Measurements from ENCODE around the gene ACACB. TPM values are rescaled to one million over a fixed set of nuclear protein-coding genes. Genes with fewer than 3 reads are reported as not detected.
A peak's percentile ranks its signal among the peaks of the same experiment; 100 is the strongest.

Gene ACACB
- total RNA-seq, 2 donors from 2014 or later = 37.5 to 51.3 TPM

DNA sequence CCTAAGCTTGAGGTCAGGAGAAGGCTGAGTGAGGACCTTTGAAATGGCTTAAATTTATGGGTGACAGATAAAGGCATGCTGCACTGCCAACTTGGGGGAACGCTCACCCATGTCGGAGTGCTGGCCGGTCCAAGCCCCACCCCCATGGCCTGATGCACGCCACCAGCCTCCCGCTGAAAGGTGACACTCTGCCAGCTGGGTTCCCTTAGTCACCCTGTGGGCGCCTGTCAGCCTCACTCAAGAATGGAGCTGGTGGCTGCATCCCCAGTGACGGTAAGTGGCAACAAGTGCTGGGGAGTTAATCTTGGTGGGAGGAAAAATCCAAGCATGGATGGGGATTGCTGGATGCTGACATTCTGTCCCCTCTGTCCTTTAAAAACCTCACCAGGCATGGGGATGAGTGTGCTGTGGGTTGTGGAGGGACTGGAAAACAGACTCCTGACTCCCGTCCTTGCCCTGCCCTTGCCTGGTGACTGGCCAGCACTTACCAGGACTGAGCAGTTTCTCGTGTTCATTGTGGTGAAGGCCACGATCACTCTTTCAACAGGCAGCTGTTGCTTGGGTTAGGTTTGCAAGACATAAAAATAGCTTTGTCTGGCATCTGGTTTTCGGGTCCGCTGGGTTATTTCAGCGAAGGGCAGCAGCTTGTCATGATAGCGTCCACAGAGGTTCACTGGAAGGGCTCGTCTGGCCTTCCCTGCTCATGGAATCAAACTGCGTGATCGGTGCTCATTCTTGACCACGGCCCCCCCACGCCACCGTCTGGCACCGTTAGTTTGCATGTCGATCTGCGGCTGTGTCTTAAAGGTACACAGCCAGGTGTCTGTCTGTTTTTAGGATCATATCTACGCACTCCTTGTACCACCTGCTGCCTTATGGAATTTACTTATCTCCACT lies 15.0 kb downstream of the ACACB start:
- Histone ChIP-seq H3K9me3 (no peaks in the 10 kb centered on the region), H3K27me3 (replicated peaks; ENCODE audit: insufficient read depth) (no peaks in the 10 kb centered on the region), H3K27ac (peak overlapping the region in 1 of 2 donors; percentile 45), H3K4me3 (peak overlapping the region; percentile 42), H3K36me3 (no peaks in the 10 kb centered on the region), H3K4me1 (ENCODE audit: control insufficient read depth in 1 of 2, low read depth in 2 of 2) (peaks cover 0 to 13% of the 10 kb centered on the region in 2 donors)
- peak; percentile 54 for ATAC-seq (ENCODE audit: insufficient number of reproducible peaks, low FRiP score, low read depth)
- TF ChIP-seq CTCF (IDR thresholded peaks at IDR 0.05) = no peak
- DNase-seq (ENCODE audit: low spot score) = no peak

GRCh38 chr12:109134186-109134917 lies 18.0 kb downstream of the ACACB start:
- Histone ChIP-seq H3K4me3 (no peak overlapping the region), H3K36me3 (no peaks in the 10 kb centered on the region), H3K4me1 (ENCODE audit: control insufficient read depth in 1 of 2, low read depth in 2 of 2) (peaks cover 0 to 13% of the 10 kb centered on the region in 2 donors), H3K27ac (no peak overlapping the region), H3K27me3 (replicated peaks; ENCODE audit: insufficient read depth) (no peaks in the 10 kb centered on the region), H3K9me3 (no peaks in the 10 kb centered on the region)
- DNase-seq (ENCODE audit: low spot score) (no peak), ATAC-seq (ENCODE audit: insufficient number of reproducible peaks, low FRiP score, low read depth) (no peak)
- no peak for TF ChIP-seq CTCF (IDR thresholded peaks at IDR 0.05)

- no peak for TF ChIP-seq CTCF (IDR thresholded peaks at IDR 0.05)
- Histone ChIP-seq H3K4me1 (ENCODE audit: control insufficient read depth in 1 of 2, low read depth in 2 of 2) (peaks cover 0 to 6% of the 10 kb centered on the region in 2 donors), H3K27ac (no peak overlapping the region), H3K36me3 (no peaks in the 10 kb centered on the region), H3K27me3 (replicated peaks; ENCODE audit: insufficient read depth) (no peaks in the 10 kb centered on the region), H3K9me3 (no peaks in the 10 kb centered on the region), H3K4me3 (no peak overlapping the region)
- no peak for DNase-seq (ENCODE audit: low spot score)
- ATAC-seq (ENCODE audit: insufficient number of reproducible peaks, low FRiP score, low read depth) = no peak
Measured at GRCh38 chr12:109137055-109137454, 20.7 kb downstream of the ACACB start.

- H3K4me3 ChIP-seq = no peak overlapping the region
- no peaks in the 10 kb centered on the region for H3K9me3 ChIP-seq
- TF ChIP-seq CTCF (IDR thresholded peaks at IDR 0.05) = no peak
- peaks cover 0 to 2% of the 10 kb centered on the region in 2 donors for H3K4me1 ChIP-seq (ENCODE audit: control insufficient read depth in 1 of 2, low read depth in 2 of 2)
- no peak overlapping the region for H3K27ac ChIP-seq
- ATAC-seq (ENCODE audit: insufficient number of reproducible peaks, low FRiP score, low read depth) (no peak), DNase-seq (ENCODE audit: low spot score) (no peak)
- H3K36me3 ChIP-seq = no peaks in the 10 kb centered on the region
- H3K27me3 ChIP-seq (replicated peaks; ENCODE audit: insufficient read depth) = no peaks in the 10 kb centered on the region
Measured at GRCh38 chr12:109139360-109139759, 23.0 kb downstream of the ACACB start.

- ATAC-seq (ENCODE audit: insufficient number of reproducible peaks, low FRiP score, low read depth) (no peak), DNase-seq (ENCODE audit: low spot score) (no peak)
- Histone ChIP-seq H3K36me3 (no peaks in the 10 kb centered on the region), H3K4me1 (ENCODE audit: control insufficient read depth in 1 of 2, low read depth in 2 of 2) (no peaks in the 10 kb centered on the region), H3K27ac (no peak overlapping the region), H3K27me3 (replicated peaks; ENCODE audit: insufficient read depth) (no peaks in the 10 kb centered on the region), H3K4me3 (no peak overlapping the region), H3K9me3 (no peaks in the 10 kb centered on the region)
- TF ChIP-seq CTCF (IDR thresholded peaks at IDR 0.05) = no peak
Measured at GRCh38 chr12:109139791-109140190, 23.4 kb downstream of the ACACB start.
